RWPE1 (cell line): ENCODE measurements around the gene REXO4.
"Not testable (repeated sequence)": the region's sequence is repeated elsewhere in the genome, so short reads cannot be mapped to it uniquely, and the experiment has no call there.

ENCODE experiments used
- CTCF ChIA-PET: fragments of 350-600 bp; sonication (Branson Sonifier 250); formaldehyde crosslinking; extraction: SDS; loops from one replicate; lab custom pipeline; 2021; lab: Yijun Ruan, JAX
- POLR2A ChIA-PET: fragments of 400-600 bp; formaldehyde crosslinking; extraction: SDS; loops from one replicate; lab custom pipeline; 2020; ENCODE audit warnings: antibody characterized with exemption; ENCODE audit not compliant: low non-redundant PET; lab: Yijun Ruan, JAX
- DNase-seq: peaks from one replicate; pipeline ENCODE4 v3.0.0; 2012; ENCODE audit warnings: low spot score
- H3K27ac ChIP-seq: fragments of 450-650 bp; 2 replicates; pipeline ENCODE4 v1.5.1; 2017
- TF ChIP-seq, protein P1 (sequence below): fragments of 450-650 bp; conservative IDR thresholded peaks from 2 replicates; pipeline ENCODE4 v1.5.1; 2017; ENCODE audit warnings: low read depth, mild to moderate bottlenecking

Gene REXO4

DNA sequence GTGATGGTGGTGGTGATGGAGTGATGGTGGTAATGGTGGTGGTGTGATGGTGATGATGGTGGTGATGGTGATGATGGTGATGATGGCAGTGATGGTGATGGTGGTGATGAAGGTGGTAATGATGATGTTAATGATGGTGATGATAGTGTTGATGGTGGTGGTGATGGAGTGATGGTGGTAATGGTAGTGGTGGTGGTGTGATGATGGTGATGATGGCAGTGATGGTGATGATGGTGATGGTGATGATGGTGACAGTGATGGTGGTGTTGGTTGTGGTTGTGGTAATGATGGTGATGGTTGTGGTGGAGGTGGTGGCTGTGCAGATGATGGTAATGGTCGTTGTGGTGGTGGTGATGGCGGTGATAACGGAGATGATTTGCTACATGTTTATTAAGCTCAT is 34.4 kb downstream of the REXO4 start:
- TF ChIP-seq, protein P1, sequence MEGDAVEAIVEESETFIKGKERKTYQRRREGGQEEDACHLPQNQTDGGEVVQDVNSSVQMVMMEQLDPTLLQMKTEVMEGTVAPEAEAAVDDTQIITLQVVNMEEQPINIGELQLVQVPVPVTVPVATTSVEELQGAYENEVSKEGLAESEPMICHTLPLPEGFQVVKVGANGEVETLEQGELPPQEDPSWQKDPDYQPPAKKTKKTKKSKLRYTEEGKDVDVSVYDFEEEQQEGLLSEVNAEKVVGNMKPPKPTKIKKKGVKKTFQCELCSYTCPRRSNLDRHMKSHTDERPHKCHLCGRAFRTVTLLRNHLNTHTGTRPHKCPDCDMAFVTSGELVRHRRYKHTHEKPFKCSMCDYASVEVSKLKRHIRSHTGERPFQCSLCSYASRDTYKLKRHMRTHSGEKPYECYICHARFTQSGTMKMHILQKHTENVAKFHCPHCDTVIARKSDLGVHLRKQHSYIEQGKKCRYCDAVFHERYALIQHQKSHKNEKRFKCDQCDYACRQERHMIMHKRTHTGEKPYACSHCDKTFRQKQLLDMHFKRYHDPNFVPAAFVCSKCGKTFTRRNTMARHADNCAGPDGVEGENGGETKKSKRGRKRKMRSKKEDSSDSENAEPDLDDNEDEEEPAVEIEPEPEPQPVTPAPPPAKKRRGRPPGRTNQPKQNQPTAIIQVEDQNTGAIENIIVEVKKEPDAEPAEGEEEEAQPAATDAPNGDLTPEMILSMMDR, result no peak
- POLR2A ChIA-PET, result no interaction called here
- CTCF ChIA-PET, result interaction anchor here (0.8 kb wide), 1 partner anchor 96 kb away, joined by 3 read pairs; no protein-coding TSS in a partner anchor
- DNase-seq, result no peak
- H3K27ac ChIP-seq, result no peak overlapping the region

DNA sequence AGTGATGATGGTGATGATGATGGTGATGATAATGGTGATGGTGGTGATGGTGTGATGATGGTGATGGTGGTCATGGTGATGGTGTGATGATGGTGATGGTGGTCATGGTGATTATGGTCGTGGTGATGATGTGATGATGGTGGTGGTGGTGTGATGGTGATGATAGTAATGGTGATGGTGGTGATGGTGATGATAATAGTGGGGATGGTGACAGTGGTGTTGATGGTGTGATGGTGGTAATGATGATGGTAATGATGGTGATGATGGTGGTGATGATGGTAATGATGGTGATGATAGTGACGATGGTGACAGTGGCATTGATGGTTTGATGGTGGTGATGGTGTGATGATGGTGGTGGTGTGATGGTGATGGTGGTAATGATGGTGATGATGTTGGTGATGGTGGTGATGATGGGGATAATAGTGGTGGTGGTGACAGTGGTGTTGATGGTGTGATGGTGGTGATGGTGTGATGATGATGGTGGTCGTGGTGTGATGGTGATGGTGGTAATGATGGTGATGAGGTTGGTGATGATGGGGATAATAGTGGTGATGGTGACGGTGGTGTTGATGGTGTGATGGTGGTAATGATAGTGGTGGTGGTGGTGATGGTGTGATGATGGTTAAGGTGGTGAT is 35.2 kb downstream of the REXO4 start:
- TF ChIP-seq, protein P1, result no peak
- no peak overlapping the region for H3K27ac ChIP-seq
- POLR2A ChIA-PET, result interaction anchor here (0.5 kb wide), 1 partner anchor 47 kb away, joined by 3 read pairs; no protein-coding TSS in a partner anchor
- DNase-seq, result no peak
- CTCF ChIA-PET, result no interaction called here

DNA sequence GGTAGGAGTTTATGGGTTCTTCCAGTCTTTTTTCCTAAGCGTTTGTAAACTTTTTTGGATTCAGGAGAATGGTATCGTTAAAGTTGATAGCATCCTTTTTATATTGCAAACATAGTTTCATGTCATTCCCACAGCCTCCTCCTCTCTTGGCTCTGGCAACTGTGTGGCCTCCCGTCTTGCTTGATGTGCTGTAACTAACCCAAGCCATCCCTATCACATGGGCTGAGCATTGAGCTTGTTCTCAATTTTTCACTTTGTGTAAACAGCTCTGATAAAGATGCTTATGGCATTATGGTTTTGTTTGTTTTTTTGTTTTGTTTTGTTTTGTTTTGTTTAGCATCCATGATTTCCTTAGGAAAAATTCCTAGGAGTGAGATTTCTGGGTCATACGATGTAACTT is 37.1 kb downstream of the REXO4 start:
- no peak overlapping the region for H3K27ac ChIP-seq
- ChIA-PET CTCF (no interaction called here), POLR2A (no interaction called here)
- TF ChIP-seq, protein P1, result no peak
- no peak for DNase-seq

DNA sequence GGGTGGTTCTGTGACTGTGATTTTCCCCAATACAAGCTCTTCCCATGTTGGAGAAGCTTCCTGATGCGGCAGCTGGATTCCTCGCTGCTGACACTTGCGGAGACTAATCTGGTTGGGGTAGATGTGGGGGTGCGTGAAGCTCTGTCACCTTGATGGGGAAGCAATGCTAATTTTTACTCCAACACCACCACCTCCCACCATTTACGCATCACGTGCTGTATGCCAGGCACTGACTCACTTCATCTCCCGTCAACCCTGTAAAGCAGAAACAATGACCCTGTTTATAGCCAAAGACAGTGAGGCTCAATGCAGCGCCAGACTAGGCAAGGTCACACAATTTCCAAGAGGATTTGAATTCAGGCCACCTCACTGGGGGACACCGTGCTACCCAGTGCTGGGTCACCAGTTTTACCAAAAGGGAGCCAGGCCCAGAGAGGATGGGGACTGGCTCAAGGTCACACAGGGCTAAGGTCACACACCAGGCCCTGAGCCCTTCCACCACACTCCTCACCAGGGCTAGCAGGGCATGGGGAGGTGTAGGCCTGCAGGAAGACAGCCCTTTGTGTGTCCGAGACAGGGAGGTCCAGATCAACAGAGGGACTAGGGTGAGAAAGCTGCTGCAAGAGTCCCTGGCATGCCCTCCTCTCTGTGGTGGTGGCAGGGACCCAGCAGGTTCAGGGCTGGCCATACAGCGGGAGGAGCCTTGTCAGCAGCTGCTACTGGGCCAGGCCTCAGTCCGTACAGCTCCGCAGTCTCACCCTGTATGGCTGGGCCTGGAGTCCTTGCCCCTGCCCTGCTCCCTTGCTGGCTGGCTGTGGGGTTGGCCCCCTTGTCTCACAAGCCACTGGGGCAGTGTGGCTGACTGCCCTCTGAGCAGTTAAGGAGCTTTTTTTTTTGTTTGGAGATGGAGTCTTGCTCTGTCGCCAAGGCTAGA is 38.4 kb downstream of the REXO4 start:
- DNase-seq, result no peak
- no peak overlapping the region for H3K27ac ChIP-seq
- POLR2A ChIA-PET, result interaction anchor here (0.5 kb wide), 1 partner anchor 10 kb away, joined by 3 read pairs; no protein-coding TSS in a partner anchor
- TF ChIP-seq, protein P1, result no peak
- CTCF ChIA-PET, result interaction anchor here (0.6 to 1.4 kb wide), 2 partner anchors 9 to 25 kb away, joined by 3 to 6 read pairs; no protein-coding TSS in a partner anchor

DNA sequence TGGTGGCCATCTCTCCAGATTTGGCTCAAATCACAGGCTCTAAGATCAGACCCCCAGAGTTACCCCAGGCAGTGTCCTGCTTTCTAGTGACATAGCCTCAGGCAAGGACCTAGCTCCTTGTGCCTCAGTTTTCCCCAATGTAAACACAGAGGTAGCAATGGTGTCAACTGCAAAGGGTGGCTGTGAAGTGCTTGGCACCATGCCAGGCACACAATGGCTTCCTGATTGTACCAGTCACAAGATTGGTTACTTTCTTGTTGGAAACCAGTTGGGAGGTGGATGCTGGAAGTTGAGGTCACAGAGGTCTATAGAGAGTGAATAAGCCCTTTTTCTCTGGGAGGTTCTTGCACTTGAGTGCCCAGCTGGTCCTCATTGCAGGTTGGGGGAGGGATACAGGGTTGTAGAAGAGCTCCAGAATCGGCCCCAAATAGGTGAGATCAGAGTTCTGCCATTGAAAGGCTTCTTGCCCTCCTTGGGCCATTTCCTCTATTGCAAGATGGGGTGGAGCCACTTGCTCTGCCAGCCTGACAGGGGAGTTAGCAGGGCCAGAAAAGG is 39.3 kb downstream of the REXO4 start:
- DNase-seq, result no peak
- CTCF ChIA-PET, result interaction anchor here (0.7 kb wide), 2 partner anchors 20 to 1459 kb away, joined by 3 to 5 read pairs; no protein-coding TSS in a partner anchor
- POLR2A ChIA-PET, result no interaction called here
- peak overlapping the region; percentile 40 for H3K27ac ChIP-seq
- TF ChIP-seq, protein P1, result no peak

DNA sequence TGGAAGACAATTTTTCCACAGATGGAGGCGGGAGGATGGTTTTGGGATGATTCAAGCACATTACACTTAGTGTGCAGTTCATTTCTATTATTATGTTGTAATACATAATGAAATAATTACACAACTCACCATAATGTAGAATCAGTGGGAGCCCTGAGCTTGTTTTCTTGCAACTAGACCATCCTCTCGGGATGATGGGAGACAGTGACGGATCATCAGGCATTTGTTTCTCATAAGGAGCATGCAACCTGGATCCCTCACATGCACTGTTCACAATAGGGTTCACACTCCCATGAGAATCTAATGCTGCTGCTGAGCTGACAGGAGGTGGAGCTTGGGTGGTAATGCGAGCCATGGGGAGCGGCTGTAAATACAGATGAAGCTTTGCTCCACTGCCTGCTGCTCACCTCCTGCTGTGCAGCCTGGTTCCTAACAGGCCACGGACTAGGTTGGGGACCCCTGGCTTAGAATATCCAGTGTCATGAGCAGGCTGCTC is 40.0 kb downstream of the REXO4 start:
- peak overlapping the region; percentile 40 for H3K27ac ChIP-seq
- CTCF ChIA-PET, result interaction anchor here (0.7 to 1.4 kb wide), 4 partner anchors 16 to 1460 kb away, joined by 3 to 5 read pairs (median 3); no protein-coding TSS in a partner anchor
- POLR2A ChIA-PET, result interaction anchor here (0.6 to 1.1 kb wide), 2 partner anchors 39 to 217 kb away, joined by 3 read pairs; no protein-coding TSS in a partner anchor

DNA sequence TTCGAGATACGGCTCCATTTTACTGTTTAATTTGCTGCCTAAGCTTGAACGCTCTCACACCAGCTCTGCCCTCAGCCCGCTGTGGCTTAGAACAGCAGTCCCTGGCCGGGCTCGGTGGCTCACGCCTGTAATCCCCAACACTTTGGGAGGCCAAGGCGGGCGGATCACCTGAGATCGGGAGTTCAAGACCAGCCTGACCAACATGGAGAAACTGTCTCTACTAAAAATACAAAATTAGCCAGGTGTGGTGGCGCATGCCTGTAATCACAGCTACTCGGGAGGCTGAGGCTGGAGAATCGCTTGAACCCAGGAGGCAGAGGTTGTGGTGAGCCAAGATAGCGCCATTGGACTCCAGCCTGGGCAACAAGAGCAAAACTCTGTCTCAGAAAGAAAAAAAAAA is 40.5 kb downstream of the REXO4 start:
- POLR2A ChIA-PET, result interaction anchor here (0.6 to 1.1 kb wide), 2 partner anchors 40 to 217 kb away, joined by 3 read pairs; no protein-coding TSS in a partner anchor
- DNase-seq, result not testable (repeated sequence)
- peak overlapping the region; percentile 40 for H3K27ac ChIP-seq
- CTCF ChIA-PET, result interaction anchor here (0.7 to 1.4 kb wide), 3 partner anchors 17 to 1039 kb away, joined by 3 to 7 read pairs (median 3); no protein-coding TSS in a partner anchor

More for the DNA sequence above, 40.0 kb downstream of the REXO4 start:
- no peak for DNase-seq
- TF ChIP-seq, protein P1, result no peak
